Motor neuron (in vitro differentiated cells): ENCODE data around the gene SIPA1L3. TPM values are rescaled to one million over a fixed set of nuclear protein-coding genes. Genes with fewer than 3 reads are reported as not detected.

Experiments
- total RNA-seq, 8 experiments: library from RNA; unstranded; fragments of 300-600 nt; gene quantifications; 2 replicates each; pipeline versions ENCODE4 v1.2.3 to v1.2.4, GENCODE V29; 2022

The SIPA1L3 gene
- total RNA-seq, 8 experiments from 2014 or later = 8.5 to 22.1 (median 15.1) TPM

Other genes starting within 250 kb of the SIPA1L3 start
- 10 to 100 TPM in 1 of 8 experiments, 1 to 10 TPM in 6, under 1 TPM in 1; 0.66 to 11.8 (median 7.5) TPM for gene ZNF607, start 187.4 kb upstream of the SIPA1L3 start, total RNA-seq
- 10 to 100 TPM in 5 of 8 experiments, 1 to 10 TPM in 3; 4.8 to 19.6 (median 11.3) TPM for gene ZNF573, start 127.6 kb upstream of the SIPA1L3 start, total RNA-seq
- gene WDR87, start 614 bp upstream of the SIPA1L3 start, total RNA-seq = under 1 TPM in 5 of 8 experiments, not detected in 3; 0.08 to 0.70 (median 0.20) TPM